ENCODE data around the gene PCCA.
"Not testable (repeated sequence)": the region's sequence is repeated elsewhere in the genome, so short reads cannot be mapped to it uniquely, and the experiment has no call there.

The PCCA gene

DNA sequence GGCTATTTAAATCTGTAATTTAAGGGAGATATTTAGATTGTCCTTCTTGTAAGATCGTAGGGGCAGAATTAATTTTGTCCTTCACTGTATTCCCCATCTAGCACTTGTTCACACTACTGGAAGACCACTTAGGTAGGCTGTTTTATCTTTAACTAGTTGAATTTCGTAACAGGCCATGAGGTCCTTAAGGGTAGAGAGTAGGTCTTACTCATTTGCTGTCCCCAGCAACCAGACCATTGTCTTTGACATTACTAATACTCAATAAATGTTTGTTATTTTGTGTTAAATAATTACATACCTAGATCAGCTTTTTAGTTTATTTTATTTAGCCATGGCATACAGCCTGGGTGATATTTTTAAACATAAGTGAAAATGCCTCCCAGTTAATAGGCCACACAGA, 177.1 kb downstream of the PCCA start:
- no peak for DNase-seq

DNA sequence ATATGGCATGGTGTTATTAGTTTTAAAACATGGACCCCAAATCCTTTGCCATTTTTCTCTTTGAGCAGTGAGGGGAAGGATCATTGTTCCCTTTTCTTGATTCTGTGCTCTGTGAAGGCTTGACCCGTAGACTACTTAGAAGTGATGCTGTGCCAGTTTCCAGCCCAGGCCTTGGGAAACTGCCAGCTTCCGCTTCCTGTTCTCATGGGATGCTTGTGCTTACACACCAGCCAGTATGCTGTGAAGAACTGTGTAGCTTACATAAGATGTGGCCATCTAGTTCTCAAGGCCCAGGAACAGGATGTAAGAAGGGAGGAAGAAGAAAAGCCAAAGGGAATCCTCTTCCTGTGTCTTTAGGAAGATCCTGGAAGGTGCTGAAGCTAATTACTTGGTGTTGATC, 180.9 kb downstream of the PCCA start:
- no peak for DNase-seq

- DNase-seq = no peak
Measured at GRCh38 chr13:100273138-100273537, 184.2 kb downstream of the PCCA start.

- no peak for DNase-seq
Measured at GRCh38 chr13:100273552-100273951, 184.7 kb downstream of the PCCA start.

GRCh38 chr13:100274942-100275506, 186.1 kb downstream of the PCCA start:
- DNase-seq = no peak

GRCh38 chr13:100275746-100276145, 186.9 kb downstream of the PCCA start:
- DNase-seq = no peak

- DNase-seq = no peak
Measured at GRCh38 chr13:100280681-100281080, 191.8 kb downstream of the PCCA start.

- DNase-seq = not testable (repeated sequence)
Measured at GRCh38 chr13:100282306-100282705, 193.4 kb downstream of the PCCA start.

DNA sequence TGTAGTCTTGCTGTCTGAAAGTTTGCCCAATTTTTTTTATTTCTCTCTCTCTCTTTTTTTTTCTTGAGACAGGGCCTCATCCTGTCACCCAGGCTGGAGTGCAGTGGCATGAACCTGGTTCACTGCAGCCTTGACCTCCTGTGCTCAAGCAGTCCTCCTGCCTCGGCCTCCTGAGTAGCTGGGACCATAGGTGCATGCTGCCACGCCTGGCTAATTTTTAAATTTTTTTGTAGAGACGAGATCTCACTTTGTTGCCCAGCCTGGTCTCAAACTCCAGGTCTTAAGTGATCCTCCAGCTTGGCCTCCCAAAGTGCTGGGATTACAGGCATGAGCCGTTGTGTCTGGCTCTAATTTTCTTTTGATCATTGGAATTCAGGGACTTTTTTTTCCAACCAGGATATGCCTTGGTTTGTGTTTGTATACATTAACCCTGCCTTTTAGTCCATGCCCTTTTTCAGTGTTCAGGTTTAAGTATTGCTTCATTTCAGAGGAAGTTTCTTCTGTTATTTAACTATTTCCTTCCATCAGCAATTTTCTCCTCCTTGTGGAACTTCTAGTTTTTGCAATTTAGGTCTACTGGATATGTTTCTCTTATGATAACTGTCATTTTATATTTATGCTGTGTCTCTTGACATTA, 201.4 kb downstream of the PCCA start:
- DNase-seq = no peak

- peak; percentile 31 for DNase-seq
Measured at GRCh38 chr13:100291624-100292023, 202.7 kb downstream of the PCCA start.

- DNase-seq = no peak
Measured at GRCh38 chr13:100297413-100297812, 208.5 kb downstream of the PCCA start.

DNA sequence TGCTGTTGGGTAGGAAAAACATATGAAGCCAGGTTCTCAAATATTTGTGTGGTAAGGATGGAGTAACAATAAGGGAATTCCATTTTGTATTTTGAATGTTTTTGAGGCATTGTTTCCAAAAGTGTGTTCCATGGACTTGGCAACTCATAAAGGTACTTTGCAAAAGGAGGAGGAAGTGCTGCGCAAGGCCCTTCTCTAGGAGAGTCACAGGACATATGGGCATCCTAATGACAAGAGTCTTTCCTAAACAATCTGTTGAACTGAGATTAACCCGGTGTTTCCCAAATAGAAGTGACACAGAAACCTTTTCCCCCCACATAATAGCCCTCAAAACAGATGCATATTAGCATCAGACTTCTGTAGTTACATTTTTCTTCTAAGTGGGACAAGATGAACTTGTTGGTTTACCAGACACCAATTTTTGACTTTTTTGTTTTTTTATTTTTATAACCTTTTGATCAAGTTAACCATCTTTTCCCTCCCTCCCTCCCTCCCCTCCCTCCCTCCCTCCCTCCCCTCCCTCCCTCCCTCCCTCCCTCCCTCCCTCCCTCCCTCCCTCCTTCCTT, 209.3 kb downstream of the PCCA start:
- no peak for DNase-seq

DNA sequence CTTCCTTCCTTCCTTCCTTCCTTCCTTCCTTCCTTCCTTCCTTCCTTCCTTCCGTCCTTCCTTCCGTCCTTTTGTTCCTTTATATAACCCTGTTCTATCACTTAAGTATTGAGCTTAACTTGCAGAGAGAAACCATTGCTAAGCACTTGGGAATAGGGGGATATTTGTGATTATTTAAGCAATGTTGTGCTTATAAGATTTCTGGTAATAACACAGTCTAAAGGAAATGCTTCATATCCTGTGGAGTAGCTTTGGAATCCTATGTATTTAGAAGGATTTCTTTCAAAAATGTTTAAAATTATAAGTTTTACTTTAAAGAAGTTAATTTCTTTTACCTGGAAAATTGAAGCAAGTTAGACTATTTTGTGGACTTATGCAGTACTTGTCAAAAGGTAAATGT, 209.8 kb downstream of the PCCA start:
- no peak for DNase-seq

GRCh38 chr13:100300243-100300642, 211.3 kb downstream of the PCCA start:
- DNase-seq = no peak

DNA sequence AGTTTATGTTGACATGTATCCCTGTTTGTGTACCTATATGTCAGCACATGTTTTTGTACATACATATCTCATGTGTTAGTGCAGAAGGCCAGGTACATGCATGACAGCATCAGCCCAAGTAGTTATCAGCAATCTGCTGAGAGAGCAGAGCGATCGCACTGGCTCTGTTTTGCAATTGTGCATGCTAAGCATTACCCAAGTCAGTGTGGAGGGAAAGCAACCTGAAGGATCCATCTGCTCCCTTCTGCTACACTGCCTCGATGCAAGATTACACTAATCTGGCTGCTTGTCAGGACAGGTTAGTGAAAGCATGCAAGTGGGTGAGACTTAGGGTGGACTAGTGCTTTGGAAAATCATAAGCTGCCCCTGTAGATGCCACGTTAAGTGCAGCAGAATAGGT, 211.8 kb downstream of the PCCA start:
- DNase-seq = peak; percentile 65

DNA sequence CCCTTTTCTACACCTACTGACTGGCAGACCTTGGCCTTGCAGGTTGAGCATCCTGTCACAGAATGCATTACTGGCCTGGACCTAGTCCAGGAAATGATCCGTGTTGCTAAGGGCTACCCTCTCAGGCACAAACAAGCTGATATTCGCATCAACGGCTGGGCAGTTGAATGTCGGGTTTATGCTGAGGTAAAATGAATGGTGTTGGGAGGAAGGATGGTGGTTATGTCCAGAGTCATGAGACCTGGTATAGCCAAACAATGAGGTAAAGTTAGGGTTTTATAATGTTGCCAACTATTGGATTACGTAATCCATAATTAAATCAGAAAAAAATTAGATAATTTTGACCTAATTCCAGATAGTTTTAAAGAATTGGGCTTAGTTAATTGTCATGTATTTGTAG, 212.5 kb downstream of the PCCA start:
- DNase-seq = peak; percentile 34

DNA sequence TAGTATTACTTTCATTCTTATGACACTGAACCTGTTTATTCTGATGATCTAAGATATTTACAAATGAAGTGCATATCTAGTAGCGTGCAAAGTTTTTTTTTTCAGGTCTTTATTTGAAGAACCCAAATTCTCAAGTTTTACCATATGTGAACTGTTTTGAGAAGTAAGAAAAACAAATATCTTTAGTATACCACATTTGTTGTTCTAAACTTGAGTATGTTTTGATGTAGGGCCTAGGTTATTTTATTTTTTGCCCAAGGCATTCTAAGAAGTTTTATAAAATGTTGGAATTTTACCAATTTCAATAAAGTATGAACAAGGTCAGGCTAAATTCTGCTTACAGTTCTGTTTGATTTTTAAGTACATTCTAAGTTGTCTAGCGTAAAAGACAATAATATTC, 213.5 kb downstream of the PCCA start:
- no peak for DNase-seq

GRCh38 chr13:100304229-100304628, 215.3 kb downstream of the PCCA start:
- peak; percentile 70 for DNase-seq

GRCh38 chr13:100305398-100305797, 216.5 kb downstream of the PCCA start:
- DNase-seq = no peak

DNA sequence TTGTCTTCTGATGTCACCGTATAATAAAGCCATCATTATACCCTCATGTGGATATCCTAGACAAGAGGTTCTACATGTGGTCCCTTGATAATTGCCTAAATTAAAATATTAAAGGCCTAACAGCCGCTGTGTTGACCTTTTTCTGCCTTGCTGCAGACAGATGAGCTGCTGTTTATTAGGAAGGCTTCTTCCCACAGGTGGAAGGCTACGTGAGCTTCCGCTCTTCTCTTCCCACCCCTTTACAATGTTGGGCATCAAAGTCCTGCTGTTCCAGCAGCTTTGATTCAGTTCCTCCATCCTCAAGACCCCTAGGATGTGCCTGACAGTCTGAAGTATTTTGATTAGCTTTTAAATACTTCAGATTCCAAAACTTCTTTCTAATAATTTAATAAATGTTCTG, 217.1 kb downstream of the PCCA start:
- peak; percentile 24 for DNase-seq

- peak; percentile 37 for DNase-seq
Measured at GRCh38 chr13:100306434-100306999, 217.6 kb downstream of the PCCA start.

DNA sequence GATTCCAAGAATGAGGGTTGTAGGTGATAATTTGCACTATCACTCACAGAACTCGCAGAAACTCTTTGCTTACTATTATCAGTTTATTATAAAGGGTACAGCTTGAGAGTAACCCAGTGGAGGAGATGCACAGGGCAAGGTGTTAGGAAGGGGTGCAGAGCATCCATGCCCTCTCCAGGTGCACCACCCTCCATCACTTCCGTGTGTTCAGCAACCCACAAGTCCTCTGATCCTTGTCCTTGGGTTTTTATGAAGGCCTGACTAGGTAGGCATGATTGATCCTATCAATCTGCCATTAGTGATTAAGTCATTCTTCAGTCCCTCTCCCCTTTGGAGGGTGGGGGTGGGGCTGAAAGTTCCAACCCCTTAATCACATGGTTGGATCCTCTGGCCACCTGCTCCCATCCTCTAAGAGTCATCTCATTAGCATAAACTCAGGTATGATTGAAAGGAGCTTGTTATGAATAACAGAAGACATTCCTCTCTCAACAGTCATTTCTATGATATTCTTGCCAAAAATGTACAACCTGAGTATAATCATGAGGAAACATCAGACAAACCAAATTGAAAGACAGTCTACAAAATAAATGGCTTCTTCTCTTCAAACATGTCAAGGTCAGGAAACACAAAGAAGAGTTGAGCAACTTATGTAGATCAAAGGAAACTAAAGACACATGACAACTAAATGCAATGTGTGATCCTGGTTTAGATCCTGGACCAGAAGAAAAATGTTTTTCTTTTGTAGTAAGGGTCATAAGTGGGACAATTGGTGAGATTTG, 225.4 kb downstream of the PCCA start:
- DNase-seq = no peak

- DNase-seq = no peak
Measured at GRCh38 chr13:100315522-100315921, 226.6 kb downstream of the PCCA start.

- not testable (repeated sequence) for DNase-seq
Measured at GRCh38 chr13:100318473-100318872, 229.6 kb downstream of the PCCA start.

Data from retina (tissue), 1 donor.